Endothelial cell of coronary artery (primary cell): ENCODE data around the gene IL17RC. TPM values are rescaled to one million over a fixed set of nuclear protein-coding genes. Genes with fewer than 3 reads are reported as not detected.

ENCODE experiments used
- total RNA-seq: library from RNA; depleted of rRNA; stranded (reverse); fragments of >200 nt; gene quantifications from 2 replicates; pipeline ENCODE4 v1.2.3, GENCODE V29; 2014

The IL17RC gene
- 12.1 and 14.7 TPM in 2 replicates for total RNA-seq

GRCh38 chr3:9916734-9917680, at the start of gene IL17RC:
Gene IL17RC (plus strand): TSS chr3:9917098. CDS start chr3:9917316, 218 bp downstream.

GRCh38 chr3:9879830-9880549, 36.9 kb upstream of the IL17RC start, which contains the start of gene CIDEC:
Gene CIDEC (minus strand): TSS chr3:9880253. CDS start chr3:9878486, 1,767 bp downstream.

GRCh38 chr3:9890249-9891071, 26.4 kb upstream of the IL17RC start, which contains the start of gene JAGN1:
Gene JAGN1 (plus strand): TSS chr3:9890610. CDS start chr3:9890723, 113 bp downstream.

GRCh38 chr3:9902372-9903237, 14.3 kb upstream of the IL17RC start, which contains the start of gene IL17RE:
Gene IL17RE (plus strand): TSS chr3:9902848. CDS start chr3:9902933, 85 bp downstream.

GRCh38 chr3:9933561-9934234, 16.8 kb downstream of the IL17RC start, which contains the start of gene CRELD1:
Gene CRELD1 (plus strand): TSS chr3:9933834. CDS start chr3:9934439, 605 bp downstream.

GRCh38 chr3:9951962-9952805, 35.3 kb downstream of the IL17RC start, which contains the start of gene PRRT3:
Gene PRRT3 (minus strand): TSS chr3:9952408. CDS start chr3:9950115, 2,293 bp downstream.

Other genes starting within 250 kb of the IL17RC start
- not detected in 2 replicates for gene CPNE9, start 213.3 kb upstream of the IL17RC start, total RNA-seq
- gene BRPF1, start 185.4 kb upstream of the IL17RC start, total RNA-seq, result 19.9 and 23.7 TPM in 2 replicates
- gene OGG1, start 167.1 kb upstream of the IL17RC start, total RNA-seq, result 16.0 and 18.1 TPM in 2 replicates
- 29.5 and 37.3 TPM in 2 replicates for gene CAMK1, start 147.2 kb upstream of the IL17RC start, total RNA-seq
- 28.4 and 47.8 TPM in 2 replicates for gene TADA3, start 124.6 kb upstream of the IL17RC start, total RNA-seq
- 266 and 345 TPM in 2 replicates for gene ARPC4, start 124.0 kb upstream of the IL17RC start, total RNA-seq
- 4.2 and 15.2 TPM in 2 replicates for gene TTLL3, start 106.8 kb upstream of the IL17RC start, total RNA-seq
- 20.5 and 21.3 TPM in 2 replicates for gene RPUSD3, start 73.1 kb upstream of the IL17RC start, total RNA-seq
- gene CIDEC, start 36.8 kb upstream of the IL17RC start, total RNA-seq, result 0.09 TPM in 1 of 2 replicates, not detected in the other
- 25.8 and 26.7 TPM in 2 replicates for gene JAGN1, start 26.5 kb upstream of the IL17RC start, total RNA-seq
- 0.18 and 0.19 TPM in 2 replicates for gene IL17RE, start 14.2 kb upstream of the IL17RC start, total RNA-seq
- 19.1 and 49.9 TPM in 2 replicates for gene CRELD1, start 16.7 kb downstream of the IL17RC start, total RNA-seq
- 0.72 and 0.94 TPM in 2 replicates for gene PRRT3, start 35.3 kb downstream of the IL17RC start, total RNA-seq
- 48.8 and 48.9 TPM in 2 replicates for gene EMC3, start 69.7 kb downstream of the IL17RC start, total RNA-seq
- gene FANCD2, start 109.3 kb downstream of the IL17RC start, total RNA-seq, result 8.7 and 20.7 TPM in 2 replicates
- gene FANCD2OS, start 191.2 kb downstream of the IL17RC start, total RNA-seq, result not detected in 2 replicates
- 108 and 151 TPM in 2 replicates for gene BRK1, start 198.6 kb downstream of the IL17RC start, total RNA-seq
- 38.0 and 41.0 TPM in 2 replicates for gene VHL, start 224.7 kb downstream of the IL17RC start, total RNA-seq
- gene IRAK2, start 247.8 kb downstream of the IL17RC start, total RNA-seq, result 21.5 and 21.7 TPM in 2 replicates